B cell (primary cell): Measurements from ENCODE around the gene PCGF3. TPM values are rescaled to one million over a fixed set of nuclear protein-coding genes. Genes with fewer than 3 reads are reported as not detected.
"Not testable (repeated sequence)": the region's sequence is repeated elsewhere in the genome, so short reads cannot be mapped to it uniquely, and the experiment has no call there.

Experiments
- ATAC-seq: fragments of 200-7000 bp; cut with Tn5 transposase; one replicate; pipeline ENCODE4 v1.10.0; 2021; ENCODE audit warnings: low read depth, mild to moderate bottlenecking, moderate number of reproducible peaks, moderate library complexity
- CTCF ChIA-PET: fragments of 350-600 bp; sonication (Branson Sonifier 250); formaldehyde crosslinking; loops from one replicate; lab custom pipeline; 2021; ENCODE audit warnings: antibody characterized with exemption, inconsistent platforms; lab: Charles Lee
- POLR2A ChIA-PET: fragments of 350-600 bp; sonication (Branson Sonifier 250); formaldehyde crosslinking; loops from one replicate; lab custom pipeline; 2021; ENCODE audit warnings: antibody characterized with exemption; lab: Charles Lee
- DNase-seq: peaks from one replicate; pipeline ENCODE4 v3.0.0; 2013
- H2AFZ ChIP-seq: 2 replicates; pipeline ENCODE4 v1.6.1; 2012; ENCODE audit warnings: mild to moderate bottlenecking, low read depth, low read length; ENCODE audit not compliant: insufficient read depth, poor library complexity, severe bottlenecking
- H3K27ac ChIP-seq, 2 donors: 1 replicate in 1 of 2; 2 replicates in 1 of 2; pipeline ENCODE4 v1.5.1; 2012 to 2013; ENCODE audit warnings: low read length in 2 of 2, mild to moderate bottlenecking in 2 of 2, moderate library complexity in 1 of 2
- H3K27me3 ChIP-seq, 4 experiments: fragments of 200-600 bp in 1 of 4; sonication (generic) in 1 of 4; replicated peaks in 1 of 4; 1 replicate in 2 of 4; 2 replicates in 2 of 4; pipeline versions ENCODE4 v1.6.1 to v1.7.0; 2013 to 2016; ENCODE audit warnings: low read length in 3 of 4, mild to moderate bottlenecking in 2 of 4, mixed read lengths in 1 of 4, moderate library complexity in 1 of 4; ENCODE audit not compliant: insufficient read depth in 4 of 4, control insufficient read depth in 3 of 4; ENCODE audit errors: control extremely low read depth in 1 of 4
- H3K36me3 ChIP-seq, 2 experiments: replicated peaks in 1 of 2; 1 replicate in 1 of 2; 2 replicates in 1 of 2; pipeline versions ENCODE4 v1.6.1 to v1.7.1; 2013; ENCODE audit warnings: low read length in 1 of 2; ENCODE audit not compliant: insufficient read depth in 2 of 2, control insufficient read depth in 1 of 2; ENCODE audit errors: control extremely low read depth in 1 of 2, extremely low read depth in 1 of 2
- H3K4me1 ChIP-seq, 2 donors: fragments of 200-600 bp in 1 of 2; sonication (generic) in 1 of 2; 1 replicate in 1 of 2; 2 replicates in 1 of 2; pipeline versions ENCODE4 v1.5.1 to v1.6.1; 2013 to 2017; ENCODE audit warnings: low read length in 2 of 2; ENCODE audit not compliant: control insufficient read depth in 2 of 2, insufficient read depth in 2 of 2
- H3K4me2 ChIP-seq: replicated peaks from 2 replicates; pipeline ENCODE3; 2012; ENCODE audit warnings: mild to moderate bottlenecking, low read depth, low read length; ENCODE audit not compliant: poor library complexity, severe bottlenecking
- H3K4me3 ChIP-seq, 5 experiments: fragments of 200-600 bp in 1 of 5; sonication (generic) in 1 of 5; 1 replicate in 3 of 5; 2 replicates in 2 of 5; pipeline versions ENCODE4 v1.5.1 to v1.7.0; 2011 to 2016; ENCODE audit warnings: low read length in 4 of 5, mild to moderate bottlenecking in 4 of 5, low read depth in 2 of 5, control low read depth in 1 of 5, moderate library complexity in 1 of 5; ENCODE audit not compliant: insufficient read depth in 1 of 5; ENCODE audit errors: control extremely low read depth in 1 of 5, extremely low read depth in 1 of 5
- H3K79me2 ChIP-seq: fragments of 200-600 bp; sonication (generic); one replicate; pipeline ENCODE4 v1.6.0; 2016; ENCODE audit warnings: low read length; ENCODE audit not compliant: control insufficient read depth, insufficient read depth
- H3K9ac ChIP-seq: fragments of 200-600 bp; sonication (generic); 2 replicates; pipeline ENCODE4 v1.6.1; 2017; ENCODE audit warnings: mild to moderate bottlenecking, low read length, moderate library complexity
- H3K9me3 ChIP-seq, 3 donors: one replicate each; pipeline versions ENCODE4 v1.6.1 to v1.7.1; 2013; ENCODE audit warnings: low read length in 2 of 3; ENCODE audit not compliant: control insufficient read depth in 2 of 3, insufficient read depth in 1 of 3; ENCODE audit errors: control extremely low read depth in 1 of 3
- H4K20me1 ChIP-seq: 2 replicates; pipeline ENCODE4 v1.6.0; 2012; ENCODE audit warnings: mild to moderate bottlenecking, low read length; ENCODE audit not compliant: insufficient read depth, control insufficient read depth, poor library complexity, severe bottlenecking
- H3K27ac Mint-ChIP-seq: one replicate; pipeline ENCODE4 v1.8.0; 2021; ENCODE audit warnings: mixed read lengths
- H3K27me3 Mint-ChIP-seq: one replicate; pipeline ENCODE4 v1.8.0; 2021; ENCODE audit warnings: mixed read lengths
- H3K4me1 Mint-ChIP-seq: one replicate; pipeline ENCODE4 v1.8.0; 2021; ENCODE audit warnings: mixed read lengths
- H3K4me3 Mint-ChIP-seq: one replicate; pipeline ENCODE4 v1.8.0; 2021; ENCODE audit warnings: mixed read lengths
- H3K9me3 Mint-ChIP-seq: one replicate; pipeline ENCODE4 v1.8.0; 2022; ENCODE audit warnings: mixed read lengths; ENCODE audit not compliant: insufficient read depth
- CTCF ChIP-seq: fragments of 200-600 bp; IDR thresholded peaks from one replicate; pipeline ENCODE4 v1.8.0; 2022; ENCODE audit warnings: antibody characterized with exemption, mild to moderate bottlenecking
- WGBS: methylation state at CpG from one replicate; pipeline ENCODE4 v1.1.5; 2013; ENCODE audit warnings: missing lambda C conversion rate; ENCODE audit not compliant: insufficient coverage; 5-methylcytosine and 5-hydroxymethylcytosine counted together
- intact Hi-C: fragments of 100-400 bp; cut with micrococcal nuclease; formaldehyde crosslinking; loops from one replicate; pipeline ENCODE4 v1.10.0; 2022
- polyA plus RNA-seq: library from polyadenylated mRNA; depleted of rRNA; stranded (reverse); fragments of >200 nt; gene quantifications from 2 replicates; pipeline ENCODE4 v1.2.3, GENCODE V29; 2012
- total RNA-seq, 2 donors: library from RNA; stranded (reverse); fragments of 120-200 nt in 1 of 2; gene quantifications; 1 replicate in 1 of 2; 2 replicates in 1 of 2; pipeline versions ENCODE4 v1.2.3 to v1.2.4, GENCODE V29; 2013 to 2022

Gene PCGF3
- total and polyA plus RNA-seq, 2 donors (not counting 1 experiment from before 2014, with no cell fraction given), result 65.7 to 90.3 TPM

- H3K4me1 Mint-ChIP-seq, H3K27me3 ChIP-seq, H3K9ac ChIP-seq, H3K27ac ChIP-seq, H3K4me2 ChIP-seq, DNase-seq, H3K4me3 ChIP-seq, ATAC-seq, H4K20me1 ChIP-seq, H3K27ac Mint-ChIP-seq, H3K27me3 Mint-ChIP-seq, H2AFZ ChIP-seq, POLR2A ChIA-PET, H3K4me3 Mint-ChIP-seq, CTCF ChIA-PET, H3K9me3 ChIP-seq, H3K9me3 Mint-ChIP-seq: not testable (repeated sequence)
- peaks cover 0 to 17% of the 10 kb centered on the region in 2 experiments for H3K36me3 ChIP-seq
- H3K79me2 ChIP-seq, result peaks cover 16% of the 10 kb centered on the region
- intact Hi-C loops, result loop anchor here (10.0 kb wide), 1 partner anchor 615 kb away; the partner anchor contains the start of gene MAEA
- peaks cover 9 to 11% of the 10 kb centered on the region in 2 donors for H3K4me1 ChIP-seq
- WGBS, result 96% methylated on average over 4 of the region's 11 CpGs
Observed at GRCh38 chr4:669806-670559, 35.6 kb upstream of the PCGF3 start.

GRCh38 chr4:671769-672168, 33.9 kb upstream of the PCGF3 start:
- TF ChIP-seq CTCF, result no peak
- 100% methylated on average over 1 of the region's 3 CpGs for whole genome bisulfite sequencing
- Mint-ChIP-seq H3K9me3 (no peaks in the 10 kb centered on the region), H3K4me3 (peak overlapping the region; percentile 19), H3K4me1 (peaks cover 22% of the 10 kb centered on the region), H3K27ac (peak overlapping the region; percentile 41), H3K27me3 (no peaks in the 10 kb centered on the region)
- DNase-seq, result no peak
- Histone ChIP-seq H3K4me3 (no peak overlapping the region), H3K9me3 (no peaks in the 10 kb centered on the region), H3K9ac (no peak overlapping the region), H3K27ac (no peak overlapping the region), H2AFZ (no peak overlapping the region), H3K36me3 (peaks cover 0 to 17% of the 10 kb centered on the region in 2 experiments), H4K20me1 (peaks cover 4% of the 10 kb centered on the region), H3K4me1 (peaks cover 26 to 29% of the 10 kb centered on the region in 2 donors), H3K4me2 (no peak overlapping the region), H3K27me3 (no peaks in the 10 kb centered on the region), H3K79me2 (peaks cover 22% of the 10 kb centered on the region)
- ATAC-seq, result no peak
- ChIA-PET CTCF (no interaction called here), POLR2A (no interaction called here)
- intact Hi-C loops, result loop anchor here (10.0 kb wide), 1 partner anchor 613 kb away; the partner anchor contains the start of gene MAEA
